Activated CD4-positive, alpha-beta T cell treated with anti-CD3 and anti-CD28 coated beads for 36 hours (primary cell): ENCODE measurements around the gene CCR5AS.
A peak's percentile ranks its signal among the peaks of the same experiment; 100 is the strongest.

Experiments used
- ATAC-seq: fragments of 200-7000 bp; cut with Tn5 transposase; one replicate; pipeline ENCODE4 v1.10.0; 2021; ENCODE audit warnings: mild to moderate bottlenecking, moderate library complexity
- CTCF ChIA-PET: fragments of 350-600 bp; sonication (Branson Sonifier 250); formaldehyde crosslinking; loops from one replicate; lab custom pipeline; 2021; ENCODE audit warnings: antibody characterized with exemption; lab: Charles Lee
- POLR2A ChIA-PET: fragments of 350-600 bp; sonication (Branson Sonifier 250); formaldehyde crosslinking; loops from one replicate; lab custom pipeline; 2021; ENCODE audit warnings: antibody characterized with exemption, inconsistent platforms; lab: Charles Lee
- DNase-seq: peaks from one replicate; pipeline ENCODE4 v3.0.0-alpha.2; 2020
- H3K27ac Mint-ChIP-seq: one replicate; pipeline ENCODE4 v1.8.0; 2021; ENCODE audit warnings: mixed read lengths
- H3K27me3 Mint-ChIP-seq: one replicate; pipeline ENCODE4 v1.8.0; 2021; ENCODE audit warnings: mixed read lengths
- H3K36me3 Mint-ChIP-seq: one replicate; pipeline ENCODE4 v1.8.0; 2021; ENCODE audit warnings: low read depth, mixed read lengths
- H3K4me1 Mint-ChIP-seq: one replicate; pipeline ENCODE4 v1.8.0; 2021; ENCODE audit warnings: mixed read lengths
- H3K4me3 Mint-ChIP-seq: one replicate; pipeline ENCODE4 v1.8.0; 2021; ENCODE audit warnings: mild to moderate bottlenecking, moderate library complexity, mixed read lengths
- H3K9me3 Mint-ChIP-seq: one replicate; pipeline ENCODE4 v1.8.0; 2021; ENCODE audit warnings: low read depth, mixed read lengths
- intact Hi-C, 2 experiments: fragments of 100-400 bp; cut with DNase I in 1 of 2; cut with micrococcal nuclease in 1 of 2; formaldehyde crosslinking; loops; one replicate each; pipeline versions ENCODE4 v1.14.2 to v1.15.1; 2022 to 2024; cut with DNase I, micrococcal nuclease

CCR5AS gene

GRCh38 chr3:46406788-46407611 is at the start of gene CCR5AS, which contains the start of gene CCRL2:
Gene CCR5AS (minus strand): TSS chr3:46407066.
Gene CCRL2 (plus strand): TSS chr3:46407259. CDS start chr3:46408080, 821 bp downstream.
- ATAC-seq (peak; percentile 92), DNase-seq (peak; percentile 65)
- H3K9me3 Mint-ChIP-seq: no peaks in the 10 kb centered on the region
- intact Hi-C loops: loop anchor here in 1 of 2 experiments (1.0 kb wide), 1 partner anchor 38 kb away; no protein-coding TSS in a partner anchor
- peaks cover 33% of the 10 kb centered on the region for H3K4me1 Mint-ChIP-seq
- peaks cover 2% of the 10 kb centered on the region for H3K27me3 Mint-ChIP-seq
- peak within 1 kb of the TSS; percentile 81 for H3K27ac Mint-ChIP-seq
- H3K4me3 Mint-ChIP-seq: peak within 1 kb of the TSS; percentile 71
- ChIA-PET POLR2A (interaction anchor here (0.6 to 0.7 kb wide), 2 partner anchors 438 to 733 kb away, joined by 3 read pairs; no protein-coding TSS in a partner anchor), CTCF (interaction anchor here (0.7 to 1.7 kb wide), 5 partner anchors 17 to 775 kb away, joined by 3 to 8 read pairs (median 4); no protein-coding TSS in a partner anchor)
- H3K36me3 Mint-ChIP-seq: no peaks in the 10 kb centered on the region

GRCh38 chr3:46456118-46456517 is 49.3 kb upstream of the CCR5AS start:
- no peak for ATAC-seq
- H3K9me3 Mint-ChIP-seq: no peaks in the 10 kb centered on the region
- H3K27ac Mint-ChIP-seq: no peak overlapping the region
- H3K27me3 Mint-ChIP-seq: peaks cover 13% of the 10 kb centered on the region
- POLR2A ChIA-PET: no interaction called here
- H3K36me3 Mint-ChIP-seq: no peaks in the 10 kb centered on the region
- CTCF ChIA-PET: no interaction called here
- intact Hi-C loops: no loop called here
- no peak for DNase-seq
- no peaks in the 10 kb centered on the region for H3K4me1 Mint-ChIP-seq
- H3K4me3 Mint-ChIP-seq: no peak overlapping the region

- Mint-ChIP-seq H3K4me1 (no peaks in the 10 kb centered on the region), H3K9me3 (no peaks in the 10 kb centered on the region), H3K4me3 (no peak overlapping the region), H3K27me3 (peaks cover 14% of the 10 kb centered on the region), H3K27ac (no peak overlapping the region), H3K36me3 (no peaks in the 10 kb centered on the region)
- DNase-seq: no peak
- intact Hi-C loops: no loop called here
- POLR2A ChIA-PET: no interaction called here
- no peak for ATAC-seq
- CTCF ChIA-PET: interaction anchor here (0.6 to 0.9 kb wide), 2 partner anchors 33 to 167 kb away, joined by 3 to 4 read pairs; no protein-coding TSS in a partner anchor
Observed at GRCh38 chr3:46455231-46456115, 48.6 kb upstream of the CCR5AS start.

GRCh38 chr3:46454606-46455005 is 47.7 kb upstream of the CCR5AS start:
- intact Hi-C loops: no loop called here
- ATAC-seq (no peak), DNase-seq (no peak)
- H3K4me1 Mint-ChIP-seq: no peaks in the 10 kb centered on the region
- no peaks in the 10 kb centered on the region for H3K36me3 Mint-ChIP-seq
- peaks cover 12% of the 10 kb centered on the region for H3K27me3 Mint-ChIP-seq
- H3K4me3 Mint-ChIP-seq: no peak overlapping the region
- ChIA-PET POLR2A (no interaction called here), CTCF (interaction anchor here (0.6 to 0.9 kb wide), 2 partner anchors 34 to 1657 kb away, joined by 3 to 4 read pairs; no protein-coding TSS in a partner anchor)
- H3K27ac Mint-ChIP-seq: no peak overlapping the region
- H3K9me3 Mint-ChIP-seq: no peaks in the 10 kb centered on the region

- ATAC-seq: no peak
- intact Hi-C loops: no loop called here
- Mint-ChIP-seq H3K4me1 (no peaks in the 10 kb centered on the region), H3K27ac (no peak overlapping the region), H3K27me3 (peaks cover 12% of the 10 kb centered on the region), H3K4me3 (no peak overlapping the region), H3K9me3 (no peaks in the 10 kb centered on the region), H3K36me3 (no peaks in the 10 kb centered on the region)
- ChIA-PET POLR2A (no interaction called here), CTCF (interaction anchor here (0.6 to 1.0 kb wide), 2 partner anchors 34 to 1656 kb away, joined by 3 to 4 read pairs; no protein-coding TSS in a partner anchor)
- no peak for DNase-seq
Observed at GRCh38 chr3:46454209-46454595, 47.3 kb upstream of the CCR5AS start.

GRCh38 chr3:46453526-46454208 is 46.8 kb upstream of the CCR5AS start:
- DNase-seq (no peak), ATAC-seq (no peak)
- Mint-ChIP-seq H3K27ac (no peak overlapping the region), H3K9me3 (no peaks in the 10 kb centered on the region), H3K27me3 (peaks cover 14% of the 10 kb centered on the region), H3K4me3 (no peak overlapping the region), H3K36me3 (no peaks in the 10 kb centered on the region), H3K4me1 (no peaks in the 10 kb centered on the region)
- ChIA-PET POLR2A (no interaction called here), CTCF (interaction anchor here (0.6 to 1.0 kb wide), 2 partner anchors 35 to 1656 kb away, joined by 3 to 4 read pairs; no protein-coding TSS in a partner anchor)
- intact Hi-C loops: no loop called here

GRCh38 chr3:46449755-46450552 is 43.1 kb upstream of the CCR5AS start:
- Mint-ChIP-seq H3K4me3 (no peak overlapping the region), H3K4me1 (no peaks in the 10 kb centered on the region), H3K27me3 (peaks cover 14% of the 10 kb centered on the region), H3K9me3 (no peaks in the 10 kb centered on the region), H3K36me3 (no peaks in the 10 kb centered on the region), H3K27ac (no peak overlapping the region)
- ChIA-PET POLR2A (interaction anchor here (0.6 kb wide), 1 partner anchor 25 kb away, joined by 3 read pairs; no protein-coding TSS in a partner anchor), CTCF (interaction anchor here (0.6 to 1.4 kb wide), 8 partner anchors 19 to 210 kb away, joined by 3 to 5 read pairs (median 3); no protein-coding TSS in a partner anchor)
- intact Hi-C loops: no loop called here
- no peak for DNase-seq
- no peak for ATAC-seq

- H3K9me3 Mint-ChIP-seq: no peaks in the 10 kb centered on the region
- intact Hi-C loops: no loop called here
Observed at GRCh38 chr3:46448721-46449120, 41.9 kb upstream of the CCR5AS start.

GRCh38 chr3:46447228-46447985 is 40.5 kb upstream of the CCR5AS start:
- CTCF ChIA-PET: no interaction called here
- POLR2A ChIA-PET: no interaction called here
- no peak for DNase-seq
- Mint-ChIP-seq H3K4me3 (no peak overlapping the region), H3K27me3 (peaks cover 8% of the 10 kb centered on the region), H3K9me3 (no peaks in the 10 kb centered on the region), H3K4me1 (no peaks in the 10 kb centered on the region), H3K27ac (no peak overlapping the region), H3K36me3 (no peaks in the 10 kb centered on the region)
- no peak for ATAC-seq
- intact Hi-C loops: no loop called here

More at GRCh38 chr3:46448721-46449120, 41.9 kb upstream of the CCR5AS start:
- CTCF ChIA-PET: interaction anchor here (0.6 kb wide), 2 partner anchors 65 to 597 kb away, joined by 3 to 4 read pairs; no protein-coding TSS in a partner anchor
- H3K4me3 Mint-ChIP-seq: no peak overlapping the region
- H3K27ac Mint-ChIP-seq: no peak overlapping the region
- no peaks in the 10 kb centered on the region for H3K36me3 Mint-ChIP-seq
- H3K27me3 Mint-ChIP-seq: peaks cover 13% of the 10 kb centered on the region
- POLR2A ChIA-PET: no interaction called here
- no peak for ATAC-seq
- DNase-seq: no peak
- H3K4me1 Mint-ChIP-seq: no peaks in the 10 kb centered on the region
